HG03565 (cell line): Measurements from ENCODE around the gene GRAMD1C.
"Not testable (repeated sequence)": the region's sequence is repeated elsewhere in the genome, so short reads cannot be mapped to it uniquely, and the experiment has no call there.

Experiments used
- ATAC-seq: cut with Tn5 transposase; IDR thresholded peaks from one replicate; pipeline ENCODE4 v1.9.1; 2021; ENCODE audit warnings: mild to moderate bottlenecking, moderate library complexity; ENCODE audit not compliant: unreplicated experiment

Gene GRAMD1C

DNA sequence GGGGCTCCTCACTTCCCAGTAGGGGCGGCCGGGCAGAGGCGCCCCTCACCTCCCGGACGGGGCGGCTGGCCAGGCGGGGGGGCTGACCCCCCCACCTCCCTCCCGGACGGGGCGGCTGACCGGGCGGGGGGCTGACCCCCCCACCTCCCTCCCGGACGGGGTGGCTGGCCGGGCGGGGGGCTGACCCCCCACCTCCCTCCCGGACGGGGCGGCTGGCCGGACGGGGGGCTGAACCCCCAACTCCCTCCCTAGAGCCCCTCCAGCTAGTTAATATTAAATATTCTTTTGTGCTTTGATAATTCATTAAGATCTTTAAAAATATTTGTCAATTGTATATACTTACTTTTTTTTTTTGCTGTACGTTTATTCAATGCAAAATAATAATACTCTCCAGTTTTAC lies 11.3 kb downstream of the GRAMD1C start:
- not testable (repeated sequence) for ATAC-seq

DNA sequence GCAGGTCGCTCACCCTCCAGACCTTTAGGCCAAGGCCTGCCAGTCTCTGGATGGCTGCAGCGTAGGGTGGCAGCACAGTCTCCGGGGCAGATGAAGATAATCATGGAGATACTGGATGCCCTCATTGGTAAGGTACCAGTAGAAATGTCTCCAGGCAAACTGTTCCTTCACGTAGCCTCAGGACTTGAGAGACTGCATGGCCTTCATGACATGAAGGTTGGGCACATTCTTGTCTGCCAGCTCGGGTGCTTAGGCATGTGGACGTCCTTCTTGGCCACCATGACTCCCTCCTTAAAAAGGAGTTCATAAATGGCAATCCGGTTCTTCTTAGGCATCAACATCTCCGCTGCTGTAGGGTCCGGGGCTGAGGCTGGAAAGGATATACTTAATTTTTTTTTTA lies 11.8 kb downstream of the GRAMD1C start:
- ATAC-seq, result not testable (repeated sequence)

DNA sequence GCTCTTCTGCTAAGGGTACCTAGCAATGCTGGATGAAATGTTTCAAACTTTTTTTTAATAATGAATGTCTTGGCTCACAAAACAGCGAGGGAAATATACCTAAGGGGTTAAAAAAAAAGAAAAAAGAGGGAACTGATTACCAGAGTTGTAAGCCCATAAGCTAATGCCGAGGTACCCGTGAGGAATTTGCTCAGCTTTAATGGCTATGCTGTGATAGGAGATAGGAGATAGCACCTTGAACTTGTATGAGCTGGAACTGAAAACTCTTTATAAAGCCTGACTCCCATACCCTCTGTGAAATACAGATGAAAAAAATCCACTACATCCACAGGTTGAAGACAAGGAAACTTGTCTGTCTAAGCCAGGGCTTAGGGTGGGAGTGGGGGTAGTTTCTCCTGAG lies 13.9 kb downstream of the GRAMD1C start:
- no peak for ATAC-seq

DNA sequence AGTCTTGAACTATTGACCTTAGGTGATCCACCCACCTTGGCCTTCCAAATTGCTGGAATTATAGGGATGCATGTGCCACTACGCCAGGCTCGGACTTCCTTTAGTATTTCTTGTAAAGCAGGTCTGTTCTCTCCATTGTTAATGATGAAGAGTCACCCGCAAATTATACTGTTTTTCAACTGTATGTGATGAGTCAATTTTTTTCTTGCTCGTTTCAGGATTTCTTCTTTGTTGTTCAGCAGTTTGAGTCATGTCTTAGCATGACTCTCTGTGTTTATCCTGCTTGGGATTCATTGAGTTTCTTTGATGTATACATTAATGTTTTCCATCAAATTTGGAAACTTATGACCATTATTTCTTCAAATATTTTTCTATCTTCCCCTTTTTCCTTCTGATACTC lies 28.9 kb downstream of the GRAMD1C start:
- no peak for ATAC-seq

DNA sequence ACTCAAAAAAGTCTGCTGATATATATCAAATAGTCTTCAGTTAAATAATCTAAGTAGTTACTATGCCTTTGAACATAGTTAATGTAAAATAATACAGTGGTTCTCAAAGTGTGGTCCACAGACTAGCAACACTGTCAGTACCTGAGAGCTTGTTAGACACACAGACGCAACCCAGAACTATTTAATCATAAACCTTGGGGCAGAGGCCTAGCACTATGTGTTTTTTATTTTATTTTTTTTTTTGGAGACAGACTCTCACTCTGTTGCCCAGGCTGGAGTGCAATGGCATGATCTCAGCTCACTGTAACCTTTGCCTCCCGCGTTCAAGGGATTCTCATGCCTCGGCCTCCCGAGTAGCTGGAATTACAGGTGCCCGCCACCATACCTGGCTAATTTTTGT lies 34.7 kb downstream of the GRAMD1C start:
- ATAC-seq, result no peak

DNA sequence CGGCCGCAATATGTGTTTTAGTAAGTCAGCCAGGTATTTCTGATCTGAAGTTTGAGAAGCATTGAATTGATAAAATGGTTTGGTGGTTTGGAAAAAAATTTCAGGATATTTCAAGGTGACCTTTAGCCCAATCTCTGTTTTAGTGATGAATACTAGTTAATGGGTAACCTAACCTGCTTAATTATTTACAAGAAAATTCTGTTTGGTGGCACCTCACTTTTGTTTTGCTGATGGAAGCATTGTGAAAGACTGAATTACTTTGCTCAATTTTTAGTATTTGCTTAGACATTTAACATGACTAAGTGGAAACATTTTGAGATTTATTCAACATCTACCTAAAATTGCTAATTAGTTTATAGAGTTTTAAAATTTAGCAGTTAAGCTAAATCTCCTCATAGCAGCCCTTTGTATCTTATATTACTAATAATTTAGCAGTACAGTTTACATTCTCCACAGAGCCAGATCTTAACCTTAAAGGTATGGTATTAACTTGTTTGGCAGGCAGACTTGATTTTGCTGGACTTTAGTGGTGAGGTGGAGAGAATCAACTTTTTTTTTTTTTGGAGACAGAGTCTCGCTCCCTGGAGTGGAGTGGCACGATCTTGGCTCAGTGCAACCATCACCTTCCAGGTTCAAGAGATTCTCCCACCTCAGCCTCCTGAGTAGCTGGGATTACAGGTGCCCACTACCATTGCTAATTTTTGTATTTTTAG lies 35.4 kb downstream of the GRAMD1C start:
- no peak for ATAC-seq

DNA sequence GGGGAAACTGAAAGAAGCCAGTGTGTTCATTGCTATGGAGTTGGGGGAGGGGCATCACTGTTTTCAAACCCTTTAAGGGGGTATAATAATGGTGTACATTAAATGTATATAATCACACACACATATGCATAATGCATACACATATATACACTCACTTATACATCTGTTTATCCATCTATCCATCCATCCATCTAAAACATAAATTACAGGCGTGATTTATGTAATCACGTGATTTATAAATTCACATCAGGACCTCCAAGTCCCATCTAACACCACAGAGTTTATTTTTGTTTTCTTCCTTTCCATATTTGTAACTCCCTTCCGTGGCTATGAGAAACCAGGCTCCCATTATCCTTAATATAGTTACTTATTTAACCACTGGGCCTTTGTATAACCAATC lies 39.8 kb downstream of the GRAMD1C start:
- ATAC-seq, result no peak

DNA sequence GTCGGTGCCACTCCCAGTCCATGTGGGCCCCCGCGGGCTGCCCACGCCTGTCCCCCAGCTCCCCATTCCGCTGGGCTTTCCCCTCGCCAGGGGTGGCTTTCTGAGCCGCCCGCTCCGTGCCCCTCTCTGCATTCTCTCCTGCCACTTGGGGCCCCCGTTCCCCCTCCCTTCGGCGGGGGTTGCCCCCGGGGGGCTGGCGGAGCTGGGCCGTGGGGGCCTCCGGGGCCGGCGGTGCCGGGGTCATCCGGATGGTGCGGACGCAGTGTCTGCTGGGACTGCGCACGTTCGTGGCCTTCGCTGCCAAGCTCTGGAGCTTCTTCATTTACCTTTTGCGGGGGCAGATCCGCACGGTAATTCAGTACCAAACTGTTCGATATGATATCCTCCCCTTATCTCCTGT lies 46.5 kb downstream of the GRAMD1C start:
- no peak for ATAC-seq

DNA sequence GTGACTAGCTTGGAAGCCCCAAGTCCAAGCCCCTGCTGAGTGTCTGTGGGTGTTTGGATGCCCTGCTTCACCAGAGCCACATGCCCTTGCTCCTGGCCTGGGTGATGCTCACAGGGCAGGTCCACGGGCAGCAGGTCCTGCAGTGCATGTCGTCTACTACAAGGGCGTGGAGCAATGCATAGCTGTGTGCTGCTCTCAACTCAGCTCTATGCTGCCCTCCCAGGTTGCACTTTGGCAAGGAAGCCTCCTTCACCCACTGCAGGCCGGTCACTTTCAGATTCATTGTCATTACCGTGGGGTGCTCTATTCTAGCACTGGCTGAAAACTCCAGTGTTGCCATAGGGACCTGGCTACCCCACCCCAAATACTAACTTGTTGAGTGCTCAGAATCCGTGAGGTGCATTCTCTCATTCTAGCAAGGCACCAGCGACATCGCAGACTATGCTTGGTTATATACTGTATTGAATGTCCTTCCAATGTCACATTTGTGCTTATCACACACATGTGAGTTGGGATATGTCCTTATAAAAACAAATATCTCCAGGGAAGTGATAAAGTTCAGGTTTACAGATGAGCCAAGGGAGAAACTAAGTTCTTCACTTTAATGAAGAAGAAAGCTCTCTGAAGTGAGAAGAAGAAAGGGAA lies 51.8 kb downstream of the GRAMD1C start:
- ATAC-seq, result no peak

DNA sequence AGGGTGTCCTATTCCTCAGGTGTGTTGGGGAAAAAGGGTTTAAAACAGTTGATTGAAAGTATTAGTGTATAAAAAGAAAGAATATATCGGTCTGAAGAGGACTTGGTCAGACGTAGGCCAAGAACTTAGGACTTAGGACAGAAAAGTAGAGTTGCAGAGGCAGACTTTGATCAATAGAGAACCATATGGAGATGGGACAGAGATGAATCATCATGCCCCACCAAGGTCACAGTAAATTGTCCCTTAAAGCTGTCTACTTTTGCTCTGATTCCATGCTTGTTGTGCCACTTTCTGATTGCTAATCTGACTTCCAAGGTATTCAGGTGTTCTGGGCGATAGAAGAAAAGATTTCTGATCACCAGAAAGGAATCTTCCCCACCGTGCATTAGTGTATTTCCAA lies 56.3 kb downstream of the GRAMD1C start:
- ATAC-seq, result no peak

DNA sequence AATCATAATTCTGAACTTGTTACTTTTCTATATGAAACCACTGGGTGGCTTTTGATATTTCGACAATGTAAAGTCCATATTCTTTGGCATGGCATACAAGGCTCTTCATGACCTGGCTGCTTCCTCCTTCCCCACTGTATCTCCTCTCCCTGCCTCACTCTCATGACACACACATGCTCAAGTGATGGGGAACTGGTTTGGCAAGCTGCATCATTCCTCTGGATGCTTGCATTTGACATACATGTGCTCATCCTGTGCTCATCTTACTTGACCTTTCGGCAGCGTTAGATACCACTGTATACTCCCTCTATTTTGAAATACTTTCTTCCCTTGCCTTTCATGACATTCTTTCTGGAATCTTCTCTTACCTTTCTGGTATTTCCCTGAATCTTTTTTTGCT lies 57.4 kb downstream of the GRAMD1C start:
- ATAC-seq, result no peak

DNA sequence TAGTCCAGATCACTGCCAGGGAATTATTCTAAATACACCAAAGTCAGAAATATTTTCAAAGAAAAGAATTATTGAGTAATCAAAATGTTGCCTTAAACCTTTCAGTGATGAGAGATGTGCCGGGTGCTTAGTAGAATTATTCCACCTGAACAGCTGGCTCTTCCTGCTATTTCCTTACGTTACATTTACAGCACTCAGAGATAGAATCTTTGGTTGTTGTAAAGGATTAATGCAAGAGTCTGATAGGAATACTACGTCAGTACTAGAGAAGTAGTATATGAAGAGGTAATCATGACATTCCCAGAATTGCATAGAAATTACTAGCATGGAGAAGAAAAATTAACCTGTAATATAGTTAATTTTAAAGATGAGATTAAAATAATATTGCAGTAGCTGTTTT lies 58.3 kb downstream of the GRAMD1C start:
- no peak for ATAC-seq

DNA sequence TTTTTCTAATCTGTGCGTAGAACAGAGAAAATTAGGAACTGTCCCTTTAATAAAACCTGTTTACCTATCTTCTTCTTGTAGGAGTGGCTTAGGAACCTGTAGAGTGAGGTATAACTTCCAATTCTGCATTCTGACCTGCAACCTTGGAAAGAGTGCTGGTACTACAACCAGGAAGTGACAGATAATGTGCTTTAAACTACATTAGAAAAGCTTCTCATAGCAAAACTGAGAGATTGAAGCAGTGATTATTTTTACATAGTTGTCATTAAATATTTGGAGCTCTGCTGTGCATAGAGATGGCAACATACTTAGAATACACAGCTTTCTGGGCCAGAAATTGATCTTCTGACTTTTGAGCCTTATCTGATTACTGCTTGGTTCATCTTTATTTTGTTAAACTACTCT lies 58.8 kb downstream of the GRAMD1C start:
- no peak for ATAC-seq

DNA sequence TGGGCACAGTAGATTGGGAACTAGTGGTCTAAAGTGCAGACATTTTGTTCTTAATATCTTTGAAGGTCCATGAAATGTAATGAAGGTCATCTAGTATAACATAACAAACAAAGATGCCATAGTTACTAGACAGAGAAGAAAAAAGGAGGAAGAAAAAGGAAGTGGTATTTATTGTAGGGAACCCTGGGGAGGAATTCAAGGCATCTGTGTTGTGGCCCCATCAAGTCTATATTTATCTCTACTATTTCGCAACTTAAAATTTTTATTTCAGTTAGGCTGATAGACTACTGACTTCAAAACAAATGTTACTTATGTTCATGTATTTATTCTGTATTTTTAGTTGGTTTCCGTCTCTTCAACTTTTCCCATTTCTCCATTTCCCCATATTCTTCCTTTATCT lies 60.3 kb downstream of the GRAMD1C start:
- ATAC-seq, result no peak

DNA sequence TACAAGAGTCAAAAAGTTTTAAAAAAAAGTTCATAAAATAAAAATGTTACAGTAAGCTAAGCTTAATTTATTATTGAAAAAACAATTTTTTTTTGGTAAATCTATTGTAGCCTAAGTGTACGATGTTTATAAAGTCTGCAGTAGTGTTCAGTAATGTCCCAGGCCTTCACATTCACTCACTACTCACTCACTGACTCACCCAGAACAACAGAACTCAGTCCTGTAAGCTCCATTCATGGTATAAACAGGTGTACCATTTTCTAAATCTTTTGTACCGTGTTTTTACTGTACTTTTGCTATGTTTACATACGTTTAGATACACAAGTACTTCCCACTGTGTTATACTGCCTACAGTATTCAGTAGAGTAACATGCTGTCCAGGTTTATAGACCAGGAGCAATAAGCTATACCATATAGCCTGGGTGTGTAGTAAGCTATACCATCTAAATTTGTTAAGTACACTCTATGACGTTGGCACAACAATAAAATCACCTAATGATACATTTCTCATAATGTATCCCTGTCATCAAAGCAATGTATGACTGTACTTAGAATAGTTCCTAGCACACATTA lies 68.1 kb downstream of the GRAMD1C start:
- no peak for ATAC-seq

DNA sequence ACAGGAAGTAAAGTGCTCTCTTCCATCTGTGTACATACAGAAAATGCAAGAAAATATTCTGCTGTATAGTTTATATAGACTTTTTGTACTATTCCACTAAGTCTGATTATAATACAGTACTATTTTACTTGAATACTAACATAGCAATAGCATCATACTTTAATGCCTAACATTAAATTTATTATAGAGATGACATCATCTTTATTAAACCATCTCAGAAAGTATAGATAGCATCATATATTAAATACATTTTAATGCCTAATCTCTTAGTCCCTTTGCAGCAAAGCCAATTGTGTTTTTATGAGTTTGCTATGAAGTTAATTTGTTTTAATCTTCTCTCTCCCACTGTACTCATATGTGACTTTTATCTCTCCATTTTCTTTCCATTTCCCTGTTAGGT lies 69.5 kb downstream of the GRAMD1C start:
- ATAC-seq, result no peak

DNA sequence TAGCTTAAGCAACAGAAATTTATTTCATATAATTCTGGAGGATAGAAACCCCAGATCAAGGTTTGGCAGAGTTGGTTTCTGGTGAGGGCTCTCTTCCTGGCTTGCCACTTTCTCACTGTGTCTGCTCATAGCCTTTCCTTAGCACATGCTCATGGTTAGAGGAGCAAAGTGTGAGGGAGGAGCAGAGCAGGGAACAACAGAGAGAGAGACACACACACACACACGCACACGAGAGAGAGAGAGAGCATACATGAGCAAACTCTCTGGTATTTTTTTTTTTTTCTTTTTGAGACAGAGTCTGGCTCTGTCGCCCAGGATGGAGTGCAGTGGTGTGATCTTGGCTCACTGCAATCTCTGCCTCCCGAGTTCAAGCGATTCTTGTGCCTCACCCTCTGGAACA lies 72.4 kb downstream of the GRAMD1C start:
- no peak for ATAC-seq

DNA sequence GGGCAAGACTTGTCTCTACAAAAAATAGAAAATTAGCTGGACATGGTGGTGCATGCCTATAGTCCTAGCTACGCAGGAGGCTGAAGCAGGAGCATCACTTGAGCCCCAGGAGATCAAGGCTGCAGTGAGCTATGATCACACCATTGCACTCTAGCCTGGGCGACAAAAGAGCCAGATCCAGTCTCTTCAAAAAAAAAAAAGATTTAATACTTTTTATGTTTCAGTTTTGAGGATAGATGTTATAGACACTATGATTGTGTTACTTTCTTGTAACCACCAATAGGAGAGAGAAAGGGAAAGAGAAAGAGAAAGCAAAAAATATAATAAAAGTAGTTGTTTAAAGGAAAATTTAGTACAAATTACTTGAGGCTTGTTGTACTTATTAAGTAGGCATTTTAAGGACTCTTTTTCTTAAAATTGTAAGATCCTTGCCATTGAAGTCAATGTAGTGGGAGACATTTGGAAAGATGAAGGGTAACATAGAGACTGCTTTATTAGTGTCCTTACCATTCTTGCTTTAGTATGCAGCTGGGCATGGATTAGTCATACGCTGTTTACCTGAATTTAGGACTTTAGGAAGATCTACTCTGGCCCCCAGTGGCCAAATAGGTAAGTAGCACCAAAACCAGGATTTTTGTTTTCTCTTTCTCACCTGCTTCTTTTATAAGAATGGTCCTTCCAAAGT lies 74.1 kb downstream of the GRAMD1C start:
- ATAC-seq, result peak; percentile 79

DNA sequence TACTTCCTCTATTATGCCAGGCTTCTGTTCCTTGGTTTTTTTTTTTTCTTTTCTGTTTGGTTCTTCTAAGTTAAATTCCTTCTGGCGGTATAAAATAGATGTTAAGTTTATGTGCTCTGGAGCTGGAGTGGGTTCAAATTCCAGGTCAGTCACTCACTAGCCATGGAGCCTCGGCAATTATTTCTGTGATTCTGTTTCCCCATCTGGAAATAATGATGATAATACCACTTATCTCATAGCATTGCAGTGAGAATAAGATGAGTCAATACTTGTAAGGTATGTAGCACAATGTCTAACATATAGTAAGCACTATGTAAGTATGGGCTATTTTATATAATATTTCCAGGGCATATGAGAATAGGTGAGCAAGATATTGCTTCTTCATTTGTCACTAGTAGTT lies 76.1 kb downstream of the GRAMD1C start:
- no peak for ATAC-seq

DNA sequence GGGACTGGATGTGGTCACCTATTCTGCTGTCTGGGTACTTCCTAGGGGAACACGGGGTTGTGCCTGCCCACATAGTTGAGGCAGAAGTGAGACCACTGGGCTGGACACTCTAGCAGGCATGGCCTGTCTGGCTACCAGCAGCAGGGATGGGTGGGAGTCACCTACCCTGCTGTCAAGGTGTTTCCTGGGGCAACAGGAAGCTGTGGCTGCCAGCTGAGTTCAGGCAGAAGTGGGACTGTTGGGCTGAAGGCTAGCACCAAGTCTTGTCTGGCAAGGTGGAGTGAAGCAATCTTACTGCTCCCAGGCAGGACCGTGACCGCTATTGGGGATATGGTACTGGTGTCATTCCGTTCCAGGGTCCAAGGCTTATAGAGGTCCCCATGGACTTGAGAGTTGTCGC lies 89.0 kb downstream of the GRAMD1C start:
- ATAC-seq, result no peak

DNA sequence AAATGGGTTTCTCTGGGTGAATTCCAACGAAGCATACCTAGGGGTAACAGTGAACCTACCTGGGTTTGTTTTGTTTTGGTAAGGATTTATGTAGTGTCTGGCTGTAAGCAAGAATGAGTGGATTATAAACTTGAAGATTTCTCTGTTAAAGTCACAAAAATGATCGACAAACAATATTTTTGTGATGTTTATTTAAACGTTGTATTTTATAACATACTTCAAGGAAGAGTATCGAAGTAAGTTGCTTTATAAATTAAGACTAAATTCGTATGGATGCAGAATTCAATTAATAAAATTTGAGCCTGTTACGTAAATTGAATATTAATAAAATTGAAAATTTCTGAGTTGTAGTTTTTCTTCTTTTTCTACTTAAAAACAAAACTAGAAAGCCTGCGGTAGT lies 108.2 kb downstream of the GRAMD1C start:
- no peak for ATAC-seq
